Measurements from ENCODE around the gene CWF19L1.
A peak's percentile ranks its signal among the peaks of the same experiment; 100 is the strongest.

Gene CWF19L1

DNA sequence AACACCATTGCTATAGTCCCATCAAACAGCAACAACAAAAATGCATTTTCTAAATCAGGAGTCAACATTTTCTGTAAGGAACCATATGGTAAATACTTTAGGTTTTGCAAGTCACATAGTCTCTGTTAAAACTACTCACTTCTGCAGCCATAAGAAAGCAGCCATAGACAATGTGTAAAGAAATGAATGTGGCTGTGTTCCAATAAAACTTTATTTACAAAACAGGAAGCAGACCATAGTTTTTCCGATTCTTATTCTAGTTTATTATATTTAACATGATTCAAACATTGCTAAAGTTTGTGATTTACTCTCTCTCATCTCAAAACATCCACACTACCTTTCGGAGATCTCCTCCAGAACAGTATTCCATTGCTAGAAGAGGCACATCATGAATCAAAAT, 44.9 kb downstream of the CWF19L1 start:
- peaks cover 11% of the 10 kb centered on the region for H3K36me3 Mint-ChIP-seq
- H3K9me3 Mint-ChIP-seq (ENCODE audit: low read depth), result no peaks in the 10 kb centered on the region
- H3K4me1 Mint-ChIP-seq (ENCODE audit: low read depth), result peaks cover 15% of the 10 kb centered on the region
- no peak overlapping the region for H3K4me3 Mint-ChIP-seq
- H3K27ac Mint-ChIP-seq, result no peak overlapping the region
- no peaks in the 10 kb centered on the region for H3K27me3 Mint-ChIP-seq

DNA sequence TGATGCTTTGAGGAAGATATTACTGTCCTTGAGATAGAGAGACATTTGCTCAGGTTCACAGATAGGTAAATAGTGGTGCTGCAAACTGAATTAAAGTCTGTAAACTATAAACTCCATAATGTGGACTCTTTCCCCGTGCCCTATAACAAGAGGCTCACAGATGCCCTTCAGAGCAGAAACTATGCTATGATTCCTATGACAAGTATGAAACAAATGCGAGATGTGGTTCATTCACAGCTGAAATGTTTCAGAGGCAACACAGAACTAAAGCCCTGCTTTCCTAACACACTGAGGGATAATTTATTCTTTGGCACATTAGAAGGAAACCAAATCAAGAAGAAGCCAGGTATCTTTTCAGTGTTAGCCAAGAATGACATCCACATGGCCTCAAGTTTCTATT, 51.4 kb downstream of the CWF19L1 start:
- H3K27me3 Mint-ChIP-seq, result no peaks in the 10 kb centered on the region
- no peaks in the 10 kb centered on the region for H3K9me3 Mint-ChIP-seq (ENCODE audit: low read depth)
- no peak overlapping the region for H3K27ac Mint-ChIP-seq
- peaks cover 13% of the 10 kb centered on the region for H3K36me3 Mint-ChIP-seq
- no peaks in the 10 kb centered on the region for H3K4me1 Mint-ChIP-seq (ENCODE audit: low read depth)
- no peak overlapping the region for H3K4me3 Mint-ChIP-seq

DNA sequence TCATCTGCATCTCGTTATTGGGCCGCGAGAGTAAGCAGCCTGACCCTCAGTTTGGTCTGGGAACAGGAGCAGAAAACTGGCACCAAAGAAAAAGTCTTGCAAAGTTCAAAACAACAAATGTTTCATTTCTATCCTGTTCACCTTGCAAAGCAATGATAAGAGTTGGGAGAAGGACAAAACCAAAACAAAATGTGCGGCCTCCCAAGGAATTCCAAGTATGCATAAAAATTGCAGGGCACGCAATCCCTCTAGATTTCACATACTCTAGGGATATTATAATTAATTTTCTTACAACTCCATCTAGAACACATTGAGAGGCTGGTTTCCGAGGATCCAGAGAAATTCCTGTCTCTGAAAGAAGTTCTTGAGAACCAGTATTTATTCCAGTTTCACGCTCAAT, 58.1 kb downstream of the CWF19L1 start:
- H3K4me3 Mint-ChIP-seq, result no peak overlapping the region
- H3K9me3 Mint-ChIP-seq (ENCODE audit: low read depth), result no peaks in the 10 kb centered on the region
- H3K36me3 Mint-ChIP-seq, result peaks cover 8% of the 10 kb centered on the region
- H3K27me3 Mint-ChIP-seq, result no peaks in the 10 kb centered on the region
- no peak overlapping the region for H3K27ac Mint-ChIP-seq
- H3K4me1 Mint-ChIP-seq (ENCODE audit: low read depth), result no peaks in the 10 kb centered on the region

DNA sequence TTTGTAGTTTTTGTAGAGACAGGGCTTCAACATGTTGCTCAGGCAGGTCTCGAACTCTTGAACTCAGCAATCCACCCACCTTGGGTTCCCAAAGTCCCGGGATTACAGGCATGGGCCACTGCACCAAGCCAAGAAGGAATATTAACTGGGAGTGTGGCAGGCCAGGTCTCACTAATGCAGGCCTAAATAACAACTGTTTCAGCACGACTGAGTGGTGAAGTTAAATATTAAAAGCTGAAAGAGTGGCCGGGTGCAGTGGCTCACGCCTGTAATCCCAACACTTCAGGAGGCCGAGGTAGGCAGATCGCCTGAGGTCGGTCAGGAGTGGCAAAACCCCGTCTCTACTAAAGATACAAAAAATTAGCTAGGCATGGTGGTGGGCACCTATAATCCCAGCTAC, 59.2 kb downstream of the CWF19L1 start:
- Mint-ChIP-seq H3K36me3 (peaks cover 7% of the 10 kb centered on the region), H3K27me3 (no peaks in the 10 kb centered on the region), H3K4me1 (ENCODE audit: low read depth) (no peaks in the 10 kb centered on the region), H3K9me3 (ENCODE audit: low read depth) (no peaks in the 10 kb centered on the region), H3K4me3 (no peak overlapping the region), H3K27ac (no peak overlapping the region)

DNA sequence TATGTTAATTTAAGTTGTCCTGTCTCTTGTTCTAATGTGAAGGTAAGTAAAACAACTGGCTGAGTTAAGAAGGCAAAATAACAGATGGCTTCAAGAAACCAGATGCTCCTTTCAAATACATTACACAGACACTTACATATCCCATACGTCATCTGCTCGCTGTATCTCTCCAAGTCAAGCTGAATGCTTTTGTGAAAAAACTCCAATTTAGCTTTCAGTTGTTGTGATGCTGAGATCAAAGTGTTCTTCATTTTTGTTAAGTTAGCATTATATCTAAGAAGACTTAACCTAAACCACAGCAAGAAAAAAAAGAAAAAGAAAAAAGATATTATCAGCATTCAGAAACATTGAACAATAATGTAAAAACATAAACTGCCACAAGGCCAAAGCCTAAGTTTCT, 63.1 kb downstream of the CWF19L1 start:
- H3K36me3 Mint-ChIP-seq, result peaks cover 11% of the 10 kb centered on the region
- no peak overlapping the region for H3K4me3 Mint-ChIP-seq
- peaks cover 1% of the 10 kb centered on the region for H3K4me1 Mint-ChIP-seq (ENCODE audit: low read depth)
- H3K9me3 Mint-ChIP-seq (ENCODE audit: low read depth), result no peaks in the 10 kb centered on the region
- H3K27ac Mint-ChIP-seq, result no peak overlapping the region
- no peaks in the 10 kb centered on the region for H3K27me3 Mint-ChIP-seq

DNA sequence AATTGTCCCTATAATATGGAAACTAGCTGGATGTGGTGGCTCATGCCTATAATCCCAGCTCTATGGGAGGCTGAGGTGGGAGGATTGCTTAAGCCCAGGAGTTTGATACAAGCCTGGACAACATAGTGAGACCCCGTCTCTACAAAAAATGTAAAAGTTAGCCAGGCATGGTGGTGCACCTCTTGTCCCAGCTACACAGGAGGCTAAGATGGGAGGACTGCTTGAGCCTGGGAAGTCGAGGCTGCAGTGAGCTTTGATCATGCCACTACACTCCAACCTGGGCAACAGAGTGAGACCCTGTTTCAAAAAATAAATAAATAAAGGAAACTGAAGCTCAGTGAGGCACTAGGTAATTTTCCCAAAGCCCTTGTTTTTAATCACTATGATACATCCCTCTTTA, 65.9 kb downstream of the CWF19L1 start:
- Mint-ChIP-seq H3K4me3 (no peak overlapping the region), H3K36me3 (peaks cover 13% of the 10 kb centered on the region), H3K27ac (no peak overlapping the region), H3K4me1 (ENCODE audit: low read depth) (peaks cover 1% of the 10 kb centered on the region), H3K9me3 (ENCODE audit: low read depth) (no peaks in the 10 kb centered on the region), H3K27me3 (no peaks in the 10 kb centered on the region)

DNA sequence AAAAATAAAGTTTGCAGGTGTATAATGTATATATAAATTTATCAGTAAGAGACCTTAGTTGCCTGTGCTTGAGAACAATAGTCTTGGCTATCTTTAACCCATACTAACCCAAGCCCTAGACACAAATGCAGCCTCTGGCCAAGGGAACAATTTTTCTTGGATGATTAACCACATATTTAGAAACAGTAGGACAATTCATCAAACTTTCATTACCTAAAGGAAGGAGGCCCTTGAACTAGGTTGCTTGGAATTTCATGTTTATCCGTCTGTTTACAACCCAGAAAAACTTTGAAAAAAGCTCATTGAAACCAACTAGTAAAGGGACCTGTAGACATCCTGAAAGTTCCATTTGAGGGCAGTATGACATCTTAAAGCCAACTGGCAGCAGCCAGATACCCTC, 72.7 kb downstream of the CWF19L1 start:
- no peak overlapping the region for H3K27ac Mint-ChIP-seq
- H3K27me3 Mint-ChIP-seq, result no peaks in the 10 kb centered on the region
- H3K36me3 Mint-ChIP-seq, result peaks cover 21% of the 10 kb centered on the region
- H3K4me3 Mint-ChIP-seq, result no peak overlapping the region
- H3K4me1 Mint-ChIP-seq (ENCODE audit: low read depth), result peaks cover 13% of the 10 kb centered on the region
- H3K9me3 Mint-ChIP-seq (ENCODE audit: low read depth), result no peaks in the 10 kb centered on the region

DNA sequence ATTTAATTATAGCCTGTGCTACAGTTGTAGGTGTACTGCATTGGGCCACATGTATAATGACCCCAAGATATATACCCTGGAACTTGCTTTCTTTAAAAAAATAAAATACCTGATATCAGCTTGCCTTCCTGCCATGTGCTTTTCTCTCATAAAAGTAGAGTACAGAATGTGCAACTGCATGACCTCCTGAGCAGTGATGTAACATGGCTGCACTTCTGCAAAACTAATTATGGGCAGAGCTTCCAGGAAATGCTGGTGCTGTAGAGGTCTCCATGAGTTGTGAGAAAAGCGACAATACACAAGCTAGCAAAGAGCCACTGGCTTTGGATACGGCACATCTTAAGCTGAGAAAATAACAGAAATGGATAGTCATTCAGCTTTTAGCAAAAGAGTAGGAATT, 75.1 kb downstream of the CWF19L1 start:
- Mint-ChIP-seq H3K9me3 (ENCODE audit: low read depth) (no peaks in the 10 kb centered on the region), H3K4me1 (ENCODE audit: low read depth) (peaks cover 31% of the 10 kb centered on the region), H3K4me3 (no peak overlapping the region), H3K36me3 (peaks cover 18% of the 10 kb centered on the region), H3K27me3 (no peaks in the 10 kb centered on the region), H3K27ac (no peak overlapping the region)

DNA sequence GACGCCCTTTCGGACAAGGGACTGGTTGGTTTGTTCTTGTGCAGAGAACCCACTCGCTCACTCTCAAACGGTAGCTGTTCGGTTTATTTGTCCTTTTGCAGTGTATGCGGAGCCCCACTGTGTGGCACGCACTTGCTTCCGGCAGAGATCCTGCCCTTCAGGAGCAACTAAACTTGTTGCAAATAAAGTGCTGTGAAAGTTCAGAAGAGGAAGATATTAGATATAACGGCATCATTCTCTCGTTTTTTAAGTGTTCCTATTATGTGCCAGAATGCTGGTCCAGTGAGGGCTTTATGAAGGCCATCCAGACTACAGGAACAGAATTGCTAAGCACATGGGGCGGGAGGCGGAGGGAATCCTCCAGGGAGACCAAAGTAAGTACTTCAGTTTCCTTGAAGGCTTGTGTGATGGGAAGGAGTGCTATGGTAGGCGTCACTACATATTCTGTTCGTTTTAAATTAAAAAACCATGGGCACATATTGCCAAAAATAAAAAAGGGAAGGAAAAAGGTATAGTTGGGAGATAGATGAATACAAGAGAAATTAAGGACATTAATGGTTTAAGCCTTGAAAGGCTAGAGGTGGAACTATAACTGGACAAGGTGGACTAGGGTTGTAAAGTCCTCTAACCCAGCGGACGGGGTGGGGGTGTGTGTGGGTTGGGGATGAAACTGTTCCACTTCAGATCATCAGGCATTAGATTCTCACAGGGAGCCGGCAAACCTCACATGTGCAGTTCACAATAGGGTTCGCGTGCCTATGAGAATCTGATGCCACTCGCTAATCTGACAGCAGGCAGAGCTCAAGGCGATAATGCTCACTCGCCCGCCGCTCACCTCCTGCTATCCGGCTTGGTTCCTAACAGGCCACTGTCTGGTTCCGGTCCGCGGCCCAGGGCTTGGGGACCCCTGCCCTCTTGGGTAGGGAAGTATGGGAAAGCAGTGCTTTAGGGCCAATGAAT, 80.9 kb downstream of the CWF19L1 start:
- H3K27me3 Mint-ChIP-seq, result no peaks in the 10 kb centered on the region
- H3K4me3 Mint-ChIP-seq, result peak overlapping the region; percentile 100
- peak overlapping the region; percentile 99 for H3K27ac Mint-ChIP-seq
- no peaks in the 10 kb centered on the region for H3K9me3 Mint-ChIP-seq (ENCODE audit: low read depth)
- H3K4me1 Mint-ChIP-seq (ENCODE audit: low read depth), result peaks cover 72% of the 10 kb centered on the region
- peaks cover 11% of the 10 kb centered on the region for H3K36me3 Mint-ChIP-seq

DNA sequence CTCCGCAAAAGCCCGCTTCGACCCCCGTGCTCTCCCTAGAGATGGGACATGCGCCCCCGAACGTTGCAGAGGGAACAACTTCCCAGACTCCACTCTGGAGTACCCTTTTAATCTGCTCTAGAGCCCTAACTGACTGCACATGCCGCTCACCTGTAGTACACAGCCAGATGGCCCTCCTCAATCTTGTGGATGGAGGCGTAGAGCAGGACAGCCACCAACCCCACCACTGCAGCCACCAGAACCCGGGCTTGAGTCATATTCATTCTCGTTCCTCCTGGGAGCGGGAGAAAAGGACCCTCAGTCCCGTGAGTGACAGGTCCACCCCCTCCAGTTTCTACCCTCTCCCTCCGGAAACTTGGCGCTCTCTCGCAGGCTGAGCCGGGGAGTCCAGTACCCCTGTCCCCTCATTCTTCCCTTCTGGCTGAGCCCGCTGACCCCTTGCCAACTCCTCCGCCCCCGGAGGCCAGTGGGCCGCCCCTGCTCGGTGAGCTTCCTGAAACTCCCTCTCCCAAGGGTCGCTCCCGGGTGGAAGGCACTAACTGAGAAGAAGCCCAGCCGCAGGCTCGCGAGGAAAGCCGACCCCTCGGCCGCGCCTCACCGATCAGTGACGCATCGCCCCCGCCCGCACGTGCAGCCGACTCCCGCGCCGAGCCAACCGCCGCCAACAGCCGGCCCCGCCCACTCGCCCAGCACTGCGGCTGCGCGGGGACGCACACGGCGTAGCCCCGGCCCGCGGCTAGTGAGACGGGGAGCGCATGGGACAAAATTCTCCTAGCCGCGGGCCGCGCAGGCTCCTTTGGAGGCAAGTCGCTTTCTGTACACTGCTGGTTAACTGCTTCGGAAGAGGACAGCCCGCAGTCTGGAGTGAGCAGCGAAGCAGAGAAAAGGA, 81.8 kb downstream of the CWF19L1 start, which contains the start of gene ERLIN1:
Gene ERLIN1 (minus strand): TSS at position 666 of the 889 bp plus-strand sequence. CDS start 403 bp downstream, at position 263.
- H3K27ac Mint-ChIP-seq, result peak within 1 kb of the TSS; percentile 99
- H3K27me3 Mint-ChIP-seq, result no peaks in the 10 kb centered on the region
- peak within 1 kb of the TSS; percentile 100 for H3K4me3 Mint-ChIP-seq
- no peaks in the 10 kb centered on the region for H3K9me3 Mint-ChIP-seq (ENCODE audit: low read depth)
- H3K4me1 Mint-ChIP-seq (ENCODE audit: low read depth), result peaks cover 63% of the 10 kb centered on the region
- peaks cover 4% of the 10 kb centered on the region for H3K36me3 Mint-ChIP-seq

DNA sequence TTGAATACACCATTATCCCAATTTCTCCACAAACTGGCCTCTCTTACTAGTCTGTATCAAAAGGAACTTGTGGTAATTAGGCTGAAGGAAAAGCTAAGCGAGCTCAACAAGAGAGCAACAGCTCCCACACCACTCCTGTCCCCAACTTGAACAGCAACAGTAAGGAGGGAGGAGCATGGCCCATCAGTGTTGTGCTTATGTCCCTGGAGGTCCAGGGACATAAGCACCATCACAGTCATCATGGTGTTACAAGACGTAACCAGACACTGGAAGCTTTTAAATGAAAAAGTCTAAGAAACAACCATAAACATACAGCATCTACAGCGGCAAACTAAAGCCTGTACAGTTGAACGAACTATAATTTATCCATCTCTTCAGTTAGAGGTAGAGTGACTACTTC, 82.6 kb downstream of the CWF19L1 start:
- H3K9me3 Mint-ChIP-seq (ENCODE audit: low read depth), result no peaks in the 10 kb centered on the region
- H3K4me3 Mint-ChIP-seq, result peak overlapping the region; percentile 100
- H3K27me3 Mint-ChIP-seq, result no peaks in the 10 kb centered on the region
- H3K27ac Mint-ChIP-seq, result peak overlapping the region; percentile 99
- H3K4me1 Mint-ChIP-seq (ENCODE audit: low read depth), result peaks cover 68% of the 10 kb centered on the region
- peaks cover 5% of the 10 kb centered on the region for H3K36me3 Mint-ChIP-seq

DNA sequence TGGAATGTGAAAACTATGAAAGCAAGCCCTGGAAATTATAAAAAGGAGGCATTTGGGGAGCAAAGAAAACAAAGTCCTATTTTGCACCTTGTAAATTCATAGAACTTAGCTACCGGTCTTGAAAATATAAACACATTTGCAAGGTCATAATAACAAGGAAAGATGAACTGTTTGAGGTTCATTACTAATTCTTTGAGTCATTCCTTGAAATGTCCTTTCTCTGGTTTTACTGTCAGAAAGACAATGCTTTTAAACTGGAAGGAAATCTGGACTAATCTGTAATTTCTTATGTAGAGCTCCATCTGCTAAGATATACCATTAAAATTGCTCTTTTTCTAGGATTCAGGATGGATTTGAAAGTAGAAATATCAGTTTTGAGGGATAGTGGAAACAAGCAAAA, 83.0 kb downstream of the CWF19L1 start:
- Mint-ChIP-seq H3K4me3 (peak overlapping the region; percentile 100), H3K27me3 (no peaks in the 10 kb centered on the region), H3K27ac (peak overlapping the region; percentile 99), H3K36me3 (peaks cover 5% of the 10 kb centered on the region), H3K9me3 (ENCODE audit: low read depth) (no peaks in the 10 kb centered on the region), H3K4me1 (ENCODE audit: low read depth) (peaks cover 68% of the 10 kb centered on the region)

DNA sequence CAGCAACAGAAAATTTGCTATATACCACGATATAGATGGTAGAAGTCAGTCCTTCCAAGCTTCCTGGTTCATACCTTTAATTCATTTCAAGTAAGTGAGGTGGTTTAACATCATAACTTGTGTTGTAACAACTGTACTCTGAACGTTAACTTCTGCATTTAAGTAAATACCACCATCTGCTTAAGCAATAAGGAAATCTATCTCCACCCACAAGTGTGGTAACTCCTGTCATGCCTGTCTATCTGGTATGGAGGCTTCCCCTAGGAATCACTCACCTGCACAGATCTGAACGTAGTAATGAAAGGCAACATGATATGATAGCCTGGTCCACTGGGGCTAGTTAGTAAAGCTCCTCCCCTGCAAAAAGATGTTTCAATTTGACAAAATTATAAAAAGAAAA, 84.0 kb downstream of the CWF19L1 start:
- peaks cover 3% of the 10 kb centered on the region for H3K36me3 Mint-ChIP-seq
- no peak overlapping the region for H3K27ac Mint-ChIP-seq
- no peaks in the 10 kb centered on the region for H3K9me3 Mint-ChIP-seq (ENCODE audit: low read depth)
- H3K4me1 Mint-ChIP-seq (ENCODE audit: low read depth), result peaks cover 58% of the 10 kb centered on the region
- H3K4me3 Mint-ChIP-seq, result peak overlapping the region; percentile 100
- H3K27me3 Mint-ChIP-seq, result no peaks in the 10 kb centered on the region

DNA sequence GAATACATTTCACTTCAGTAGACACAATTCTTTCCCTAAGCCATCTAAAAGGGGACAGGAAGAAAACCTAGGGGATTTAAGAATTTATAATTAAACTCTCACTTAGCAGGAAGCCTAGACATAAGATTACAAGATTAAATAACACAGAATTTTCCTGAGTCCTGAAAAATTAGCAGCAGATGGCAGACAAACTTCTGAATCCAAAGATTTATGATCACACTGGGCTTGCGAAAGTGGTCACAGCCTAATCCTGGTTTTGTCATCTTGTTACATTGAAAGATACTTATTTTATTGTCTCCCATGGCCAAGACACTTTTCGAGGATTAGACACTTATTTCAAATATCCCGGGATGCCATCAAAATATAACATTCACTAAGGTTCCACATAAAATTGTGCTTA, 84.5 kb downstream of the CWF19L1 start:
- Mint-ChIP-seq H3K36me3 (peaks cover 3% of the 10 kb centered on the region), H3K4me1 (ENCODE audit: low read depth) (peaks cover 54% of the 10 kb centered on the region), H3K27ac (no peak overlapping the region), H3K4me3 (no peak overlapping the region), H3K9me3 (ENCODE audit: low read depth) (no peaks in the 10 kb centered on the region), H3K27me3 (no peaks in the 10 kb centered on the region)

Measured in activated naive CD8-positive, alpha-beta T cell (primary cell).